Bronchial epithelial cell (primary cell): ENCODE data around the gene SLC16A3. TPM values are rescaled to one million over a fixed set of nuclear protein-coding genes. Genes with fewer than 3 reads are reported as not detected.
A peak's percentile ranks its signal among the peaks of the same experiment; 100 is the strongest.

Source experiments
- DNase-seq: peaks from one replicate; pipeline ENCODE4 v3.0.0-alpha.2; 2010; ENCODE audit warnings: low read depth
- FAIRE-seq: peaks from 2 replicates; lab custom pipeline; 2011; peaks lifted over from hg19 to GRCh38; lab: Jason Lieb, UNC
- H3K27me3 ChIP-seq: 2 replicates; pipeline ENCODE4 v1.5.1; 2011; ENCODE audit warnings: low read length; ENCODE audit not compliant: control insufficient read depth, insufficient read depth
- H3K36me3 ChIP-seq: 2 replicates; pipeline ENCODE4 v1.5.1; 2011; ENCODE audit warnings: low read length; ENCODE audit not compliant: control insufficient read depth, insufficient read depth
- H3K4me3 ChIP-seq: 2 replicates; pipeline ENCODE4 v1.5.1; 2011; ENCODE audit warnings: mild to moderate bottlenecking, low read depth, low read length, control low read depth
- total RNA-seq: library from RNA; depleted of rRNA; stranded (reverse); fragments of >200 nt; gene quantifications from 2 replicates; pipeline ENCODE4 v1.2.1, GENCODE V29; 2014
- TF ChIP-seq, protein P1 (sequence below): IDR thresholded peaks from 2 replicates; pipeline ENCODE4 v1.5.1; 2011; ENCODE audit warnings: mild to moderate bottlenecking, moderate library complexity, low read length, control low read depth, inconsistent platforms; ENCODE audit not compliant: insufficient read depth, severe bottlenecking

The SLC16A3 gene
- total RNA-seq, 1 donor from 2014 or later: 162 TPM

DNA sequence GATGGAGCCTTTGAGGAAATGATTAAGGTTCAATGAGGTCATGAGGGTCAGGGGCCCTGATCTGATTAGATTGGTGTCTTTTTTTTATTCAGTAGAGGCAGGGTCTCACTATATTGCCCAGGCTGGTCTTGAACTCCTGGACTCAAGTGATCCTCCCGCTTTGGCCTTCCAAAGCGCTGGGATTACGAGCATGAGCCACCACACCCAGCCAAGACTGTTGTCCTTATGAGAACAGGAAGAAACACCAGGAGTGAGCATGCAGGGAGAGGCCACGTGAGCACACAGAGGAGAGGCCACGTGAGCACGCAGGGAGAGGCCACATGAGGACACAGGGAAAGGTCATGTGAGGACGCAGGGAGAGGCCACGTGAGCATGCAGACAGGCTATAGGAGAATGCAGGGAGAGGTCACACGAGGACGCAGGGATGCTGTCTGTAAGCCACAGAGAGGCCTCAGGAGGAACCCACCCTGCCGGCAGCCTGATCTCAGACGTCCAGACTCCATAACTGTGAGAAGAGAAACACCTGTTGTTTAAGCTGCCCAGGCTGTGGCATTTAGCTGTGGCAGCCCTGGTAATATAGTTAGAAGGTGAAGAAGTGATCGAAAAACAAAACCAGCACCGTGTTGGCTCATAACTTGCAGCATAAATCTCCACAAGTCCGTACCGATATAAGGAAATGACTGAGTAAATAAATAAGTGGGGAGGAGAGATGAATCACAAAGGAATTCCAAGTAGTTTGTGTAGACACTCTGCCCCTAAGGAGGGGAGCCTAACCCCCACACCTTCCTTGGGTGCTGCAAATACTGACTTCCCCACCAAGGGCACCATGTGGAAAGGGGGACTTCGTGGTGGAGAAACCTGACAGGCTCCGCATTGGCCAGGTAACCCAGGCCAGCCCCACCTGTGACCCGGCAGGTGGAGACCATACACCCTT, 59.3 kb downstream of the SLC16A3 start:
- FAIRE-seq (peak; percentile 13), DNase-seq (peak; percentile 94)
- no peak overlapping the region for H3K4me3 ChIP-seq
- no peaks in the 10 kb centered on the region for H3K36me3 ChIP-seq
- H3K27me3 ChIP-seq: no peaks in the 10 kb centered on the region
- TF ChIP-seq, protein P1, sequence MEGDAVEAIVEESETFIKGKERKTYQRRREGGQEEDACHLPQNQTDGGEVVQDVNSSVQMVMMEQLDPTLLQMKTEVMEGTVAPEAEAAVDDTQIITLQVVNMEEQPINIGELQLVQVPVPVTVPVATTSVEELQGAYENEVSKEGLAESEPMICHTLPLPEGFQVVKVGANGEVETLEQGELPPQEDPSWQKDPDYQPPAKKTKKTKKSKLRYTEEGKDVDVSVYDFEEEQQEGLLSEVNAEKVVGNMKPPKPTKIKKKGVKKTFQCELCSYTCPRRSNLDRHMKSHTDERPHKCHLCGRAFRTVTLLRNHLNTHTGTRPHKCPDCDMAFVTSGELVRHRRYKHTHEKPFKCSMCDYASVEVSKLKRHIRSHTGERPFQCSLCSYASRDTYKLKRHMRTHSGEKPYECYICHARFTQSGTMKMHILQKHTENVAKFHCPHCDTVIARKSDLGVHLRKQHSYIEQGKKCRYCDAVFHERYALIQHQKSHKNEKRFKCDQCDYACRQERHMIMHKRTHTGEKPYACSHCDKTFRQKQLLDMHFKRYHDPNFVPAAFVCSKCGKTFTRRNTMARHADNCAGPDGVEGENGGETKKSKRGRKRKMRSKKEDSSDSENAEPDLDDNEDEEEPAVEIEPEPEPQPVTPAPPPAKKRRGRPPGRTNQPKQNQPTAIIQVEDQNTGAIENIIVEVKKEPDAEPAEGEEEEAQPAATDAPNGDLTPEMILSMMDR: no peak

Other genes with a start within 250 kb of the SLC16A3 start
- gene CENPX, start 206.2 kb upstream of the SLC16A3 start, total RNA-seq: 33.8 and 38.7 TPM in 2 replicates
- gene LRRC45, start 205.7 kb upstream of the SLC16A3 start, total RNA-seq: 6.1 and 8.4 TPM in 2 replicates
- 18.7 and 25.2 TPM in 2 replicates for gene RAC3, start 197.4 kb upstream of the SLC16A3 start, total RNA-seq
- 83.3 and 87.9 TPM in 2 replicates for gene DCXR, start 191.3 kb upstream of the SLC16A3 start, total RNA-seq
- 26.3 and 38.7 TPM in 2 replicates for gene RFNG, start 177.2 kb upstream of the SLC16A3 start, total RNA-seq
- gene GPS1, start 177.1 kb upstream of the SLC16A3 start, total RNA-seq: 83.7 and 117 TPM in 2 replicates
- gene DUS1L, start 163.2 kb upstream of the SLC16A3 start, total RNA-seq: 122 and 125 TPM in 2 replicates
- gene FASN, start 130.8 kb upstream of the SLC16A3 start, total RNA-seq: 37.1 and 38.5 TPM in 2 replicates
- 8.1 and 10.8 TPM in 2 replicates for gene CCDC57, start 16.2 kb upstream of the SLC16A3 start, total RNA-seq
- gene CSNK1D, start 44.7 kb downstream of the SLC16A3 start, total RNA-seq: 64.9 and 72.4 TPM in 2 replicates
- not detected in 2 replicates for gene CD7, start 88.6 kb downstream of the SLC16A3 start, total RNA-seq
- gene SECTM1, start 104.7 kb downstream of the SLC16A3 start, total RNA-seq: 1.3 and 3.7 TPM in 2 replicates
- gene TEX19, start 130.2 kb downstream of the SLC16A3 start, total RNA-seq: not detected in 2 replicates
- not detected in 2 replicates for gene UTS2R, start 142.7 kb downstream of the SLC16A3 start, total RNA-seq
- 8.2 and 9.7 TPM in 2 replicates for gene HEXD, start 189.3 kb downstream of the SLC16A3 start, total RNA-seq
- 25.0 and 26.5 TPM in 2 replicates for gene OGFOD3, start 189.5 kb downstream of the SLC16A3 start, total RNA-seq
- 31.3 and 33.8 TPM in 2 replicates for gene CYBC1, start 221.7 kb downstream of the SLC16A3 start, total RNA-seq
- 40.0 and 40.1 TPM in 2 replicates for gene NARF, start 229.7 kb downstream of the SLC16A3 start, total RNA-seq